ENCODE measurements around the gene GSKIP.
"Not testable (repeated sequence)": the region's sequence is repeated elsewhere in the genome, so short reads cannot be mapped to it uniquely, and the experiment has no call there.

Gene GSKIP, protein sequence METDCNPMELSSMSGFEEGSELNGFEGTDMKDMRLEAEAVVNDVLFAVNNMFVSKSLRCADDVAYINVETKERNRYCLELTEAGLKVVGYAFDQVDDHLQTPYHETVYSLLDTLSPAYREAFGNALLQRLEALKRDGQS

DNA sequence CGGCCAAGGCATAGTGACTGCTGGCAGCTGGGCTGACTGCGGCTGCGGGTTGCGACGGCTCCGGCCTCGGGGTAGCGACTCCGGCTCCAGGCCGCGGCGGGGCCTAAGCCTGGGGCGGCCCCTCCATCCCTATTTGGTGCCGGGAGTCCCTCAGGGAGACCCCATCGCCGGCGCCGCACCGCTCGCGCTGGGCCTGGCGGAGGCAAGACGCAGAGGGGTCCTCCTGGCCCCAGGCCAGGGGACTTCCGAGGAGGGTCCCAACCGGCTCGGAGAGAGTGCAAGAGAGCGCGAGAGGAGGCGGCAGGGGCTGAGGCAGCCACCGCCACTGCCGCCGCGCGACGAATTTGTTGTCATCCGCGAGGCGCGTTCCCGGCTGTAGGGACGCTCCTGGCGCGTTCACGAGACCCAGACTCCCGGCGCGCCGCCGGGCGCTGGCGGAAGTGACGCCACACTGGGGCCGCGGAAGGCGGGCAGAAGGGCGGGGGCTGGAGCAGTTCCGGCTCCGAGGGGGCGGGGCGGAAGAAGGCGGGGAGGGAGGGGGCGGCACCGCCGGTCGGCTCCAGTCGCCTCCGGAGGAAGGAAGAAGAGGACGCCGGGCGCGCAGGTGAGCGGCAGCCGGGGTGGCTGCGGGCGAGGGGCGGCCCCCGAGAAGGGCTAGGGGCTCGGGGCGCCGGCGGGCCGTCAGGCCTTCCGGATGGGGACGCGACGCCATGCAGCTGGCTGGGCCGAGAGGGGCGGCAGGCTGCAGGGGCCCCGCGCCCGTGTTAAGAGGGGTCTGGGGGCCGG is at the start of gene GSKIP, which contains the start of gene ATG2B:
TSS of gene GSKIP (plus strand) at position 562 of the 786 bp plus-strand sequence. CDS start 18,722 bp downstream, outside the sequence.
TSS of gene ATG2B (minus strand) at position 377 of the 786 bp plus-strand sequence. CDS start at position 12, 365 bp downstream.
- no peaks in the 10 kb centered on the region for H3K27me3 Mint-ChIP-seq
- no peaks in the 10 kb centered on the region for H3K9me3 Mint-ChIP-seq
- H3K4me3 Mint-ChIP-seq, result peak within 1 kb of the TSS; percentile 88
- H3K4me1 Mint-ChIP-seq, result peaks cover 56% of the 10 kb centered on the region
- peaks cover 6% of the 10 kb centered on the region for H3K36me3 Mint-ChIP-seq
- H3K27ac Mint-ChIP-seq, result peak within 1 kb of the TSS; percentile 90
- peak; percentile 93 for ATAC-seq

DNA sequence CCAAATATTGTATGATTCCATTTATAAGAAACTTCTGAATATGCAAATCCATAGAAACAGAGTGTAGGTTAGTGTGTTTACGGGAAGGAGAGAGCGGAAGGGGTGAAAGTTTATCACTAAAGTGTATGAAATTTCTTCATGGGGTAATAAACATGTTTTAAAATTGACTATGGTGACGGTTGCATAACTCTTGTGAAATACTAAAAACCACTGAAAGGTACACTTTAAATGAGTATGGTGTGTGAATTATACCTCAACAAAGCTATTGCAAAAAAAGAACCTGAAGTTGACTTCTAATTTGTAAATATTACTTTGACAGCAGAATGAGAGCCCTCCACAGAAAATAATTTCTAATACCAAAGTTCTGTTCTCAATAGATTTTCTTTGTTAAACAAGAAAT is 47.2 kb upstream of the GSKIP start:
- Mint-ChIP-seq H3K27me3 (no peaks in the 10 kb centered on the region), H3K4me1 (no peaks in the 10 kb centered on the region), H3K36me3 (peaks cover 47% of the 10 kb centered on the region), H3K9me3 (no peaks in the 10 kb centered on the region), H3K27ac (no peak overlapping the region), H3K4me3 (no peak overlapping the region)
- no peak for ATAC-seq

DNA sequence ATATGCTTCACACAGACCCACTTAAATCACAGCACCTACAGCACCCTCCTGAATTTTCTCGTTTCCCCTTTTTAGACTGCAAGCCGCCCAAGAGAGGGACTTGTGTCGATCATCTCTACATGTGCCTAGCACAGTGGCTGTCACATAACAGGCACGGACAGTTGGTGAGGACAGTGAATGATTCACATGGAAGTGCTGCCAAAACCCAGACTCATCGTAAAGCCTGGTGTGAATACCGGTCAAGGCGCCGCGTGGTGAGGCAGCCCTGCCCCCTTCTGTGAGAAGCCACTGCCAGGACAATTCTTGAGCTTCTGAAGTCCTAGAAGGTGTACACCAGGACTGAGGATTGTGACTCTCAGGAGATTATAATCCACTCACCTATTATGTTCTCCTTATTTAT is 44.5 kb upstream of the GSKIP start:
- Mint-ChIP-seq H3K27ac (no peak overlapping the region), H3K9me3 (no peaks in the 10 kb centered on the region), H3K4me3 (no peak overlapping the region), H3K27me3 (no peaks in the 10 kb centered on the region), H3K36me3 (peaks cover 56% of the 10 kb centered on the region), H3K4me1 (no peaks in the 10 kb centered on the region)
- no peak for ATAC-seq

DNA sequence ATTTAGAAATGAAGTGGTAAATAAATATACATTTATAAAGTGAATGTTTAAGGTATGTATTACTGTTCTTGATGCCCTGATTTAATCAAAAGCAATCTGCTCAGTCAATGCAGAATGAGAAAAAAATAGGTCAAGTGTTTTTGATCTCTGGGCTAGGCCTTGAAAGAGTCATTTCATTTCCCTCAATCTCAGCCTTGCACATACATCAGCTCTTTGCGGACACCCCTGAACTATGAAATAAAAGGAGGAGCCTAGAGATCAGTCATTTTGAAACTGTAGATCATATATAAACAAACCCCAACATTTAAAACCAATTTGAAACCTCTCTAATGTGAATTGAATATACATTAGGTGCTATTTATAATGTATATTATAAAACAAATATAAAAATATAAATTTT is 42.7 kb upstream of the GSKIP start:
- no peaks in the 10 kb centered on the region for H3K27me3 Mint-ChIP-seq
- no peak overlapping the region for H3K4me3 Mint-ChIP-seq
- no peak overlapping the region for H3K27ac Mint-ChIP-seq
- H3K36me3 Mint-ChIP-seq, result peaks cover 59% of the 10 kb centered on the region
- no peaks in the 10 kb centered on the region for H3K9me3 Mint-ChIP-seq
- no peak for ATAC-seq
- H3K4me1 Mint-ChIP-seq, result no peaks in the 10 kb centered on the region

DNA sequence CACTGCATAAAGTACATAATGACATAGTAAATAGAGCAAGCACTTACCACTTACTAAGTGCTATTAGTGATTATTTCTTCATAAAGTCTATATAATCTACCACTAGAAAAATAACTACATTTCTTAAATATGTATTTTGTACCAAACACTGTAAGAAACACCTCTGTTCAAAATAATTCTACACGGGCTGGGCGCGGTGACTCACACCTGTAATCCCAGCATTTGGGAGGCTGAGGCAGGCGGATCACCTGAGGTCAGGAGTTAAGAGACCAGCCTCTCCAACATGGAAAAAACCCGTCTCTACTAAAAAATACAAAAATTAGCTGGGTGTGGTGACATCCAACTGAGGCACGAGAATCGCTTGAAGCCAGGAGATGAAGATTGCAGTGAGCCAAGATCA is 39.1 kb upstream of the GSKIP start:
- no peak overlapping the region for H3K4me3 Mint-ChIP-seq
- H3K27ac Mint-ChIP-seq, result no peak overlapping the region
- no peaks in the 10 kb centered on the region for H3K4me1 Mint-ChIP-seq
- no peaks in the 10 kb centered on the region for H3K9me3 Mint-ChIP-seq
- H3K27me3 Mint-ChIP-seq, result no peaks in the 10 kb centered on the region
- peaks cover 38% of the 10 kb centered on the region for H3K36me3 Mint-ChIP-seq
- no peak for ATAC-seq

DNA sequence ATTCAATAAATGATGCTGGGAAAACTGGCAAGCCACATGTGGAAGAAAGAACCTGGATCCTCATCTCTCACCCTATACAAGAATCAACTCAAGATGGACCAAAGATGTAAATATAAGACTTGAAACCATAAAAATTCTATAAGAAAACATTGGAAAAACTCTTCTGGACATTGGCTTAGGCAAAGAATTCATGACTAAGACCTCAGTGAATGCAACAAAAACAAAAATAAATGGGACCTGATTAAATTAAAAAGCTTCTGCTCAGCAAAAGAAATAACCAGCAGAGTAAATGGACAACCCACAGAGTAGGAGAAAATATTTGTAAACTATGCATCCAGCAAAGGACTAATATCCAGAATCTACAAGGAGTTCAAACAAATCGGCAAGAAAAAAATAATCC is 24.8 kb upstream of the GSKIP start:
- H3K4me3 Mint-ChIP-seq, result no peak overlapping the region
- ATAC-seq, result no peak
- H3K4me1 Mint-ChIP-seq, result no peaks in the 10 kb centered on the region
- H3K27me3 Mint-ChIP-seq, result no peaks in the 10 kb centered on the region
- peaks cover 34% of the 10 kb centered on the region for H3K36me3 Mint-ChIP-seq
- no peak overlapping the region for H3K27ac Mint-ChIP-seq
- H3K9me3 Mint-ChIP-seq, result no peaks in the 10 kb centered on the region

DNA sequence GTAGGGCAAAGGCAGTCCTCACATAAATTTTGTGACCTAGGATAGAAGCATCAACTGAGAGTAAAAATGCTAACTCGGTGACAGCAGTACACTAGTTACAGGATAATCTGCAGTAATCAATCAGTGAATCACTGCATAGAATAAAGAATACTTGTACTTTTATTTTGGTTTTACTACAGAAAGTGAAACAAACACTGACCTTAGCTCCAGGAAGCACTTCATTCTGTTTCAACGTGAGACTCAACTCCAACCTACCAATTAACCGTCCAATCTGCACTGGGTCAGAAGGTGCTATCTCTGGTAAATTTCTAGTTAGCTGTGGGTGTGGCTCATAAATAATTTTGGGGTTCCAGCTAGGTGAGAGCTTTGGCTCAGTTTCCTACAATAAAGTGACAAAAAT is 22.0 kb upstream of the GSKIP start:
- H3K27me3 Mint-ChIP-seq, result no peaks in the 10 kb centered on the region
- H3K27ac Mint-ChIP-seq, result no peak overlapping the region
- peaks cover 26% of the 10 kb centered on the region for H3K36me3 Mint-ChIP-seq
- no peak for ATAC-seq
- H3K4me1 Mint-ChIP-seq, result no peaks in the 10 kb centered on the region
- H3K9me3 Mint-ChIP-seq, result no peaks in the 10 kb centered on the region
- no peak overlapping the region for H3K4me3 Mint-ChIP-seq

DNA sequence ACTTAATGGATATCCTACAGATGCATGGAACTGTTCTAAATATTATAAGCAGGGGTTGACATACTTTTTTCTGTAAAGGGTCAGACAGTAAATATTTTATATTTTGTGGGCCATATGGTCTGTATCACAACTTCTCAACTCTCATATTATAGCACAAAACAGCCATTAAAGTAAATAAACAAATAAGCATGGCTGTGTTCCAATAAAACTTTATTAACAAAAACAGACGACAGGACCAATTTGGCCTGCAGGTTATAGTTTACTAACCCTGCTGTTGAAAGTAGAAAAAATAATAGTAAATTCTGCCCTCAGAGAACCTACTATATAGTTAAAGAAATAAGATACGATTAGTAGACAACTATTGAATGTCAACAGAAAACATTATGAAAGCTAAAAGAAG is 17.7 kb upstream of the GSKIP start:
- Mint-ChIP-seq H3K4me1 (peaks cover 16% of the 10 kb centered on the region), H3K36me3 (peaks cover 24% of the 10 kb centered on the region), H3K27ac (no peak overlapping the region), H3K9me3 (peaks cover 4% of the 10 kb centered on the region), H3K27me3 (no peaks in the 10 kb centered on the region), H3K4me3 (no peak overlapping the region)
- ATAC-seq, result no peak

DNA sequence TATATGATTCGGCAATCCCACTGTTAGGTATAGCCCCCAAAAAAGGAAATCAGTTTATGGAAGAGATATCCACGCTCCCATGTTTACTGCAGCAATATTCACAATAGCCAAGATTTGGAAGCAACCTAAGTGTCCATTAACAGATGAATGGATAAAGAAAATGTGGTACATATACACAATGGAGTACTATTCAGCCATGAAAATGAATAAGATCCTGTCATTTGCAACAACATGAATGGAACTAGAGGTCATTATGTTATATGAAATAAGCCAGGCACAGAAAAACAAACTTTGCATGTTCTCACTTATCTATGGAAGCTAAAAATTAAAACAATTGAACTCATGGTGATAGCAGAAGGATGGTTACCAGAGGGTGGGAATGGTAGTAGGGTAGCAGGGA is 15.4 kb upstream of the GSKIP start:
- H3K27me3 Mint-ChIP-seq, H3K27ac Mint-ChIP-seq, H3K9me3 Mint-ChIP-seq, ATAC-seq, H3K4me3 Mint-ChIP-seq: not testable (repeated sequence)
- Mint-ChIP-seq H3K36me3 (peaks cover 24% of the 10 kb centered on the region), H3K4me1 (peaks cover 16% of the 10 kb centered on the region)

DNA sequence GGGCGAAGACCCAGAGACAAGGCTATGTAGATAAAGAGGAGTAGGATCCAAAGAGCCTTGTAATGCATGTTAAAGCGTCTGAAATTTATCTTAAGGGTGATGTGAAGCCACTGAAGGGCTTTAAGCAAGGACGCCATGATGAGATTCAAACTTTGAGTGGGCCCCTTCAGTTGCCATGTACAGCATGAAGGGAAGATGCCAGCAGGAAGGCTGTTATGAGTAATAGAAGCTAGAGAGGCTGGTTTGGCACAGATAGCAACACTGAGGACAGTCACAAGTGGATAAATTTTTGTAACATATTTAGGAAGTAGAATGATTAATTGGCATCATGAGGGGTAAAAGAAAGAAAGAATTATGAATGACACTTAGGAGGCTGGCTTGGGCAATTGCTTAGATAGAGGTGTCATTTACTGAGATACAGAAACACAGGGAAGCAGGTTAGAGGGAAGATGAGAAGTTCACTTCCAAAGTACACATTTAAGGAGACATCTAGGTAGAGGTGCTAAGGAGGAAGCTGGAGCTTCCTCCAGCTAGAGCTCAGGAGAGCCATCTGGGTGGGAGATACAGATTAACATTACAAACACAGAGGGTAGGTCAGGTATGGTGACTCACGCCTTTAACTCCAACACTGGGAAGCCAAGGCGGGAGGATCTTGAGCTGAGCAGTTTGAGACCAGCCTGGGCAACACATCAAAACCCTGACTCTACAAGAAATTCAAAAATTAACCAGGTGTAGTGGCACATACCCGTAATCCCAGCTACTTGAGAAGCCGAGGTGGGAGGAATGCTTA is 13.8 kb upstream of the GSKIP start:
- no peaks in the 10 kb centered on the region for H3K27me3 Mint-ChIP-seq
- H3K9me3 Mint-ChIP-seq, result peaks cover 4% of the 10 kb centered on the region
- peaks cover 16% of the 10 kb centered on the region for H3K4me1 Mint-ChIP-seq
- ATAC-seq, result no peak
- no peak overlapping the region for H3K4me3 Mint-ChIP-seq
- H3K27ac Mint-ChIP-seq, result no peak overlapping the region
- peaks cover 30% of the 10 kb centered on the region for H3K36me3 Mint-ChIP-seq

DNA sequence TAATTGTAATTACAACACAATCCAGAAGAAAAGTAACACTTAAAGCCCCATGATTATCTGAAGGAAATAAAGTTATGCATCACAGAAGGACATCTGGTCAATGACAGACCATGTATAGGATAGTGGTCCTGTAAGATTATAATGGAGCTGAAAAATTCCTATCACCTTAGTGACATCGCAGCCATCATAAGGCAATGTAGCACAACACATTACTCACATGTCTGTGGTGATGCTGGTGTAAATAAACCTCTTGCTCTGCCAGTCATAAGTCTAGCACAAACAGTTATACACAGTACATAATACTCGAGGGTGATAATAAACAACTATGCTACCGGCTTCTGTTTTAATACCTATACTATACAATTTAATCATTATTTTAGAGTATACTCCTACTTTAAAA is 11.3 kb upstream of the GSKIP start:
- no peak for ATAC-seq
- H3K36me3 Mint-ChIP-seq, result peaks cover 30% of the 10 kb centered on the region
- peaks cover 18% of the 10 kb centered on the region for H3K4me1 Mint-ChIP-seq
- H3K27ac Mint-ChIP-seq, result no peak overlapping the region
- H3K9me3 Mint-ChIP-seq, result peaks cover 7% of the 10 kb centered on the region
- H3K27me3 Mint-ChIP-seq, result no peaks in the 10 kb centered on the region
- no peak overlapping the region for H3K4me3 Mint-ChIP-seq

DNA sequence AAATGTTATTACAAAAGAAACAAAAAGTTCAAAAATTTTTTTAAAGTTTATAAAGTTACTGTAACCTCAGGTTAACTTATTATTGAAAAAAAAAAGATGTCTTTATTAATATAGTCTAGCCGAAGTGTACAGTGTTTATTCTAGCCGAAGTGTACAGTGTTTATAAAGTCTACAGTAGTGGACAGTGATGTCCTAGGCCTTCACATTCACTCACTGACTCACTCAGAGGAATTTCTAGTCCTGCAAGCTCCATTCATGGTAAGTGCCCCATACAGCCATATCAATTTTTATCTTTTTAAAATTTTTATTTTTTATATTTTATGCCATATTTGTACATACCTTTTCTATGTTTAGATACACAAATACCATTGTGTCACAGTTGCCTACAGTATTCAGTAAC is 10.6 kb upstream of the GSKIP start:
- no peaks in the 10 kb centered on the region for H3K27me3 Mint-ChIP-seq
- H3K9me3 Mint-ChIP-seq, result peaks cover 7% of the 10 kb centered on the region
- ATAC-seq, result no peak

DNA sequence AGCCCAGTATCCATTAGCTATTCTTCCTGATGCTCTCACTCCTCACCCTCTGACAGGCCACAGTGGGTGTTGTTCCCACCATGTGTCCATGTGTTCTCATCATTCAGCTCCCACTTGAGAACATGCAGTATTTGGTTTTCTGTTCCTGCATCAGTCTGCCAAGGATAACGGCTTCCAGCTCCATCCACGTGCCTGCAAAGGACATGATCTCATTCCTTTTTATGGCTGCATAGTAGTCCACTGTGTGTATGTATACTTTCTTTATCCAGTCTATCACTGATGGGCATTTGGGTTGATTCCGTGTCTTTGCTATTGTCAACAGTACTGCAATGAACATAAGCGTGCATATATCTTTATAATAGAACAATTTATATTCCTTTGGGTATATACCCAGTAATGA is 9.1 kb upstream of the GSKIP start:
- Mint-ChIP-seq H3K27ac (no peak overlapping the region), H3K4me1 (peaks cover 24% of the 10 kb centered on the region), H3K36me3 (peaks cover 16% of the 10 kb centered on the region), H3K9me3 (peaks cover 3% of the 10 kb centered on the region), H3K4me3 (no peak overlapping the region), H3K27me3 (no peaks in the 10 kb centered on the region)
- no peak for ATAC-seq

More for the DNA sequence above, 10.6 kb upstream of the GSKIP start:
- Mint-ChIP-seq H3K4me1 (peaks cover 24% of the 10 kb centered on the region), H3K27ac (no peak overlapping the region), H3K4me3 (no peak overlapping the region), H3K36me3 (peaks cover 23% of the 10 kb centered on the region)

DNA sequence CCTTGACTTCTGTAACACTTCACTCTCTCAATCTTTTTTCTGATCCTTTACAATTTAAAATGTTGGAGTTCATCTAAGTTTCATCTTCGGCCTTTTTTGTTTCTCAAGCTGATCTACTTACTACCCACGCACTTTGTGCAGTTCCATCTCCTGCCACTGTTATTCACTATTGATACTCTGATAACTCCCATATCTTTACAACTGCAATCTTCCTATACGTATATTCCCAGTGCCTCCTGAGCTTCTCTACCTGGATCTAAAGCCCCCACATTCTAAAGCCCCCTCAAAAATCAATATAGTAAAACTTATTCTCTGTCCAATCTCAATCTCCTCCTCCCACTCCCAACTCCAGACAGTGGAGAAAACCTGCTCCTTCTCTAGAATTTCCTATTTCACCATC is 6.1 kb upstream of the GSKIP start:
- peaks cover 3% of the 10 kb centered on the region for H3K9me3 Mint-ChIP-seq
- no peak overlapping the region for H3K4me3 Mint-ChIP-seq
- peaks cover 11% of the 10 kb centered on the region for H3K36me3 Mint-ChIP-seq
- ATAC-seq, result no peak
- peaks cover 37% of the 10 kb centered on the region for H3K4me1 Mint-ChIP-seq
- H3K27me3 Mint-ChIP-seq, result no peaks in the 10 kb centered on the region
- no peak overlapping the region for H3K27ac Mint-ChIP-seq

DNA sequence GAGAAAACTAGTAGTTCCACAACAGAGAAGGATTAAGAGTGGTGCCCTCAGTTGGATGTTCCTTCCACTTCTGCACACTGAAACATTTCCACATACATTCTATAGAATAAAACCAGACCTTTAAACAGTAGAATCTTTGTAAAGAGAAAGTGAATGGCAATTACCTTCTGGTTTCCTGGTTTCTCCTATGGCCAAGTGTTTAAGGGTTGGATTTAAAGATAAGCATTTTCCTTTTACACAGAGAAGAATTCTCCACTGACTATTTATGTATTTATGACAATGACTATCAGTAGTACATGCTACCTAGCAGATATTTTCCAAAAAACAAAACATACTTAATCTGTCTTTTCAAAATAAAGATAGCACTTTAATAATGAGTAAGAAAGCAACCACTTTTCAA is 3.4 kb upstream of the GSKIP start:
- Mint-ChIP-seq H3K4me3 (no peak overlapping the region), H3K27ac (no peak overlapping the region), H3K36me3 (peaks cover 4% of the 10 kb centered on the region), H3K4me1 (peaks cover 52% of the 10 kb centered on the region), H3K9me3 (no peaks in the 10 kb centered on the region), H3K27me3 (no peaks in the 10 kb centered on the region)
- ATAC-seq, result no peak

Measured in stimulated activated memory B cell treated with anti-CD40 and anti-IgM and Interleukin-4, amounts not matched to agents 10 μg/mL and 1 μg/mL and 100 μg/mL, for 72 hours (primary cell).